Trophoblast cell (in vitro differentiated cells and primary cell): ENCODE data around the gene APELA.
"Not testable (repeated sequence)": the region's sequence is repeated elsewhere in the genome, so short reads cannot be mapped to it uniquely, and the experiment has no call there.

Experiments
- DNase-seq, 2 donors: peaks; one replicate each; pipeline ENCODE4 v3.0.0-alpha.2; 2016
- H2AFZ ChIP-seq: 2 replicates; pipeline ENCODE4 v1.6.1; 2013; ENCODE audit warnings: low read length, moderate library complexity, mild to moderate bottlenecking; ENCODE audit not compliant: insufficient read depth, poor library complexity
- H2AK5ac ChIP-seq: 2 replicates; pipeline ENCODE4 v1.6.1; 2013; ENCODE audit warnings: mild to moderate bottlenecking, low read length
- H2BK120ac ChIP-seq: 2 replicates; pipeline ENCODE4 v1.6.1; 2013; ENCODE audit warnings: low read length, mild to moderate bottlenecking, moderate library complexity; ENCODE audit not compliant: insufficient read depth, poor library complexity
- H2BK12ac ChIP-seq: 2 replicates; pipeline ENCODE4 v1.6.1; 2013; ENCODE audit warnings: mild to moderate bottlenecking, low read length, moderate library complexity
- H2BK5ac ChIP-seq: 2 replicates; pipeline ENCODE4 v1.6.1; 2013; ENCODE audit warnings: low read length, low read depth, moderate library complexity, mild to moderate bottlenecking; ENCODE audit not compliant: poor library complexity
- H3K14ac ChIP-seq: 2 replicates; pipeline ENCODE4 v1.6.1; 2013; ENCODE audit warnings: mild to moderate bottlenecking, low read length
- H3K18ac ChIP-seq: 2 replicates; pipeline ENCODE4 v1.6.1; 2013; ENCODE audit warnings: mild to moderate bottlenecking, low read length
- H3K23ac ChIP-seq: 2 replicates; pipeline ENCODE4 v1.6.1; 2013; ENCODE audit warnings: low read length
- H3K27ac ChIP-seq: 2 replicates; pipeline ENCODE4 v1.5.1; 2013; ENCODE audit warnings: low read depth, mild to moderate bottlenecking, inconsistent platforms, low read length, moderate library complexity
- H3K27me3 ChIP-seq: 2 replicates; pipeline ENCODE4 v1.6.1; 2013; ENCODE audit warnings: inconsistent platforms, mild to moderate bottlenecking, low read length, moderate library complexity; ENCODE audit not compliant: insufficient read depth
- H3K36me3 ChIP-seq, 2 experiments: 1 replicate in 1 of 2; 2 replicates in 1 of 2; pipeline ENCODE4 v1.6.1; 2013; ENCODE audit warnings: low read length in 2 of 2, mild to moderate bottlenecking in 2 of 2, moderate library complexity in 1 of 2; ENCODE audit not compliant: insufficient read depth in 2 of 2, control insufficient read depth in 1 of 2
- H3K4ac ChIP-seq: 2 replicates; pipeline ENCODE4 v1.6.1; 2013; ENCODE audit warnings: low read depth, mild to moderate bottlenecking, low read length, moderate library complexity
- H3K4me1 ChIP-seq, 2 experiments: 1 replicate in 1 of 2; 2 replicates in 1 of 2; pipeline ENCODE4 v1.6.1; 2013; ENCODE audit warnings: low read length in 2 of 2, mild to moderate bottlenecking in 2 of 2, moderate library complexity in 1 of 2; ENCODE audit not compliant: insufficient read depth in 2 of 2, control insufficient read depth in 1 of 2
- H3K4me2 ChIP-seq: 2 replicates; pipeline ENCODE4 v1.6.1; 2013; ENCODE audit warnings: inconsistent platforms, mild to moderate bottlenecking, low read length, moderate library complexity
- H3K4me3 ChIP-seq: 2 replicates; pipeline ENCODE4 v1.5.1; 2013; ENCODE audit warnings: mild to moderate bottlenecking, low read depth, low read length, inconsistent platforms
- H3K79me1 ChIP-seq: one replicate; pipeline ENCODE4 v1.6.1; 2013; ENCODE audit warnings: low read length
- H3K79me2 ChIP-seq: 2 replicates; pipeline ENCODE4 v1.6.1; 2013; ENCODE audit warnings: low read length, mild to moderate bottlenecking; ENCODE audit not compliant: control insufficient read depth, insufficient read depth, poor library complexity
- H3K9ac ChIP-seq: 2 replicates; pipeline ENCODE4 v1.6.1; 2013; ENCODE audit warnings: mild to moderate bottlenecking, low read length
- H3K9me3 ChIP-seq: 2 replicates; pipeline ENCODE4 v1.6.1; 2013; ENCODE audit warnings: low read depth, mild to moderate bottlenecking, control low read depth, inconsistent platforms, low read length; ENCODE audit not compliant: insufficient read depth
- H4K12ac ChIP-seq: 2 replicates; pipeline ENCODE4 v1.6.1; 2013; ENCODE audit warnings: low read depth, mild to moderate bottlenecking, low read length, moderate library complexity
- H4K8ac ChIP-seq: 2 replicates; pipeline ENCODE4 v1.6.1; 2013; ENCODE audit warnings: low read depth, mild to moderate bottlenecking, low read length, moderate library complexity
- H4K91ac ChIP-seq: one replicate; pipeline ENCODE4 v1.6.1; 2013; ENCODE audit warnings: low read depth, mild to moderate bottlenecking, low read length, moderate library complexity
- WGBS: extraction: QIAGEN DNeasy Blood & Tissue Kit; methylation state at CpG from one replicate; pipeline ENCODE4 v1.1.7; 2013; ENCODE audit warnings: missing lambda C conversion rate; ENCODE audit not compliant: insufficient read length, insufficient coverage; ENCODE audit errors: extremely low coverage; 5-methylcytosine and 5-hydroxymethylcytosine counted together

The APELA gene

GRCh38 chr4:164935865-164936606, 59.1 kb downstream of the APELA start:
- H2AFZ ChIP-seq, H3K18ac ChIP-seq, H3K27ac ChIP-seq, H2AK5ac ChIP-seq, H4K12ac ChIP-seq, H3K9ac ChIP-seq, H3K14ac ChIP-seq, H3K36me3 ChIP-seq, H3K4ac ChIP-seq, H3K4me3 ChIP-seq, H4K91ac ChIP-seq, H3K79me2 ChIP-seq, H3K79me1 ChIP-seq, H3K23ac ChIP-seq, DNase-seq, H4K8ac ChIP-seq, H3K4me2 ChIP-seq, H2BK12ac ChIP-seq, H3K9me3 ChIP-seq, H2BK120ac ChIP-seq, H3K27me3 ChIP-seq, H3K4me1 ChIP-seq, H2BK5ac ChIP-seq: not testable (repeated sequence)
- WGBS = no CpG with 5 or more reads among the region's 9 CpGs

- no peak overlapping the region for H3K27ac ChIP-seq
- no peak overlapping the region for H4K12ac ChIP-seq
- no peak overlapping the region for H2BK12ac ChIP-seq
- H3K4me2 ChIP-seq = no peak overlapping the region
- H3K4ac ChIP-seq = no peak overlapping the region
- no peak overlapping the region for H3K4me3 ChIP-seq
- no peak overlapping the region for H4K91ac ChIP-seq
- H3K79me2 ChIP-seq = no peaks in the 10 kb centered on the region
- H3K79me1 ChIP-seq = no peaks in the 10 kb centered on the region
- no peak overlapping the region for H2AFZ ChIP-seq
- no peak overlapping the region for H3K18ac ChIP-seq
- no peak overlapping the region for H2AK5ac ChIP-seq
- no peak for DNase-seq
- no peak overlapping the region for H2BK120ac ChIP-seq
- no peaks in the 10 kb centered on the region for H3K4me1 ChIP-seq
- H3K9ac ChIP-seq = no peak overlapping the region
- no peak overlapping the region for H4K8ac ChIP-seq
- H3K9me3 ChIP-seq = no peaks in the 10 kb centered on the region
- no peak overlapping the region for H2BK5ac ChIP-seq
- H3K23ac ChIP-seq = no peak overlapping the region
- no peak overlapping the region for H3K14ac ChIP-seq
- H3K36me3 ChIP-seq = no peaks in the 10 kb centered on the region
- no peaks in the 10 kb centered on the region for H3K27me3 ChIP-seq
Measured at GRCh38 chr4:164937576-164938270, 60.7 kb downstream of the APELA start.

- WGBS = no CpG with 5 or more reads among the region's 9 CpGs
- H3K27ac ChIP-seq = no peak overlapping the region
- H3K79me2 ChIP-seq = no peaks in the 10 kb centered on the region
- H3K36me3 ChIP-seq = no peaks in the 10 kb centered on the region
- H4K12ac ChIP-seq = no peak overlapping the region
- H3K23ac ChIP-seq = no peak overlapping the region
- H4K91ac ChIP-seq = no peak overlapping the region
- no peak overlapping the region for H3K14ac ChIP-seq
- H3K4ac ChIP-seq = no peak overlapping the region
- H3K4me3 ChIP-seq = no peak overlapping the region
- no peak overlapping the region for H2AK5ac ChIP-seq
- no peak overlapping the region for H2AFZ ChIP-seq
- no peak overlapping the region for H4K8ac ChIP-seq
- H2BK12ac ChIP-seq = no peak overlapping the region
- no peak overlapping the region for H2BK5ac ChIP-seq
- H3K27me3 ChIP-seq = no peaks in the 10 kb centered on the region
- DNase-seq = peak; percentile 86 to 90
- H3K4me2 ChIP-seq = no peak overlapping the region
- H3K18ac ChIP-seq = no peak overlapping the region
- peaks cover 0 to 5% of the 10 kb centered on the region in 2 experiments for H3K4me1 ChIP-seq
- H3K79me1 ChIP-seq = no peaks in the 10 kb centered on the region
- no peak overlapping the region for H2BK120ac ChIP-seq
- no peaks in the 10 kb centered on the region for H3K9me3 ChIP-seq
- H3K9ac ChIP-seq = no peak overlapping the region
Measured at GRCh38 chr4:164943192-164943591, 66.2 kb downstream of the APELA start.

- Histone ChIP-seq H3K27ac (no peak overlapping the region), H3K23ac (no peak overlapping the region), H3K18ac (no peak overlapping the region), H4K12ac (no peak overlapping the region), H3K9ac (no peak overlapping the region), H2AK5ac (no peak overlapping the region), H3K4ac (no peak overlapping the region), H3K4me1 (peaks cover 0 to 5% of the 10 kb centered on the region in 2 experiments), H3K79me2 (no peaks in the 10 kb centered on the region), H3K4me3 (no peak overlapping the region), H3K27me3 (no peaks in the 10 kb centered on the region), H2BK120ac (no peak overlapping the region), H2BK12ac (no peak overlapping the region), H4K8ac (no peak overlapping the region), H3K9me3 (no peaks in the 10 kb centered on the region), H3K14ac (no peak overlapping the region), H4K91ac (no peak overlapping the region), H2BK5ac (no peak overlapping the region), H2AFZ (no peak overlapping the region), H3K4me2 (no peak overlapping the region), H3K36me3 (no peaks in the 10 kb centered on the region), H3K79me1 (no peaks in the 10 kb centered on the region)
- no CpG with 5 or more reads among the region's 5 CpGs for WGBS
- DNase-seq = no peak
Measured at GRCh38 chr4:164945146-164945545, 68.2 kb downstream of the APELA start.
